Measurements from ENCODE around the gene MRPL33. TPM values are rescaled to one million over a fixed set of nuclear protein-coding genes. Genes with fewer than 3 reads are reported as not detected.

MRPL33 gene
- total RNA-seq, 2 donors from 2014 or later = 99.5 to 118 TPM

DNA sequence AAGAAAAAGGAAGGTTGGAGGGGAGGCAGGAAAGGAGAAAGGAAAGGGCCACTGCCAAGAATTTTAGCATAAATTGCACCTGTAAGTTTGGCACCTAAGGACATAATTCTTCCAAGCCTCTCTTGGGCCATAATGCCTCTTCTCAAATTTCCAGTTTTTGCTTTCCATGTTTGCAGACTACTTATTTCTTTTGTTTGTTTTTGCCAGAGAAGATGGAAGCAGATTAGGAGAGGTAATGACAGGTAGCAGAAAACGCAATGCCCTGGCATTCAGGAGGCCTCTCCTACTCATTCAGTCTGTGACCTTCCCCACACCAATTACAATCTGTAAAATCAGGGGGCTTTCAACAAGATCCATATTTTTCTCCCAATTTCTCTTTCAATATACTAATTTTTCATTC is 56.8 kb downstream of the MRPL33 start:
- no peak overlapping the region for H3K27ac ChIP-seq
- DNase-seq (ENCODE audit: low spot score) (no peak), ATAC-seq (ENCODE audit: insufficient number of reproducible peaks, low FRiP score, low read depth) (no peak)
- H3K27me3 ChIP-seq (replicated peaks; ENCODE audit: insufficient read depth) = no peaks in the 10 kb centered on the region
- no peaks in the 10 kb centered on the region for H3K4me1 ChIP-seq (ENCODE audit: control insufficient read depth in 1 of 2, low read depth in 2 of 2)
- TF ChIP-seq, protein P1, sequence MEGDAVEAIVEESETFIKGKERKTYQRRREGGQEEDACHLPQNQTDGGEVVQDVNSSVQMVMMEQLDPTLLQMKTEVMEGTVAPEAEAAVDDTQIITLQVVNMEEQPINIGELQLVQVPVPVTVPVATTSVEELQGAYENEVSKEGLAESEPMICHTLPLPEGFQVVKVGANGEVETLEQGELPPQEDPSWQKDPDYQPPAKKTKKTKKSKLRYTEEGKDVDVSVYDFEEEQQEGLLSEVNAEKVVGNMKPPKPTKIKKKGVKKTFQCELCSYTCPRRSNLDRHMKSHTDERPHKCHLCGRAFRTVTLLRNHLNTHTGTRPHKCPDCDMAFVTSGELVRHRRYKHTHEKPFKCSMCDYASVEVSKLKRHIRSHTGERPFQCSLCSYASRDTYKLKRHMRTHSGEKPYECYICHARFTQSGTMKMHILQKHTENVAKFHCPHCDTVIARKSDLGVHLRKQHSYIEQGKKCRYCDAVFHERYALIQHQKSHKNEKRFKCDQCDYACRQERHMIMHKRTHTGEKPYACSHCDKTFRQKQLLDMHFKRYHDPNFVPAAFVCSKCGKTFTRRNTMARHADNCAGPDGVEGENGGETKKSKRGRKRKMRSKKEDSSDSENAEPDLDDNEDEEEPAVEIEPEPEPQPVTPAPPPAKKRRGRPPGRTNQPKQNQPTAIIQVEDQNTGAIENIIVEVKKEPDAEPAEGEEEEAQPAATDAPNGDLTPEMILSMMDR (IDR thresholded peaks at IDR 0.05) = no peak
- H3K36me3 ChIP-seq = no peaks in the 10 kb centered on the region
- H3K9me3 ChIP-seq = no peaks in the 10 kb centered on the region
- H3K4me3 ChIP-seq = no peak overlapping the region

Other genes with a start within 250 kb of the MRPL33 start
- 10 to 100 TPM; 16.8 to 62.5 TPM for gene ZNF512, start 188.7 kb upstream of the MRPL33 start, total RNA-seq
- 1 to 10 TPM; 1.9 to 2.5 TPM for gene CCDC121, start 142.7 kb upstream of the MRPL33 start, total RNA-seq
- gene GPN1, start 142.7 kb upstream of the MRPL33 start, total RNA-seq = 10 to 100 TPM; 19.0 to 22.3 TPM
- gene SUPT7L, start 108.1 kb upstream of the MRPL33 start, total RNA-seq = 10 to 100 TPM; 30.3 to 34.4 TPM
- 10 to 100 TPM; 19.8 to 23.7 TPM for gene SLC4A1AP, start 107.8 kb upstream of the MRPL33 start, total RNA-seq
- 1 to 10 TPM; 3.1 to 5.0 TPM for gene RBKS, start 118.7 kb downstream of the MRPL33 start, total RNA-seq
- 10 to 100 TPM; 24.7 to 32.8 TPM for gene BABAM2, start 119.0 kb downstream of the MRPL33 start, total RNA-seq